Activated CD8-positive, alpha-beta memory T cell treated with anti-CD3 and anti-CD28 coated beads for 4 hours (primary cell): Measurements from ENCODE around the gene KCNN2.

Experiments
- DNase-seq, 2 donors: peaks; one replicate each; pipeline ENCODE4 v3.0.0-alpha.2; 2020; ENCODE audit warnings: low read depth in 2 of 2

Gene KCNN2

GRCh38 chr5:114362197-114362976, 517 bp downstream of the KCNN2 start:
- DNase-seq = no peak

GRCh38 chr5:114362977-114363761, 1.3 kb downstream of the KCNN2 start:
- DNase-seq = no peak

- DNase-seq = no peak
Measured at GRCh38 chr5:114363837-114364236, 2.0 kb downstream of the KCNN2 start.

GRCh38 chr5:114367029-114367428, 5.2 kb downstream of the KCNN2 start:
- no peak for DNase-seq

GRCh38 chr5:114369680-114370417, 8.0 kb downstream of the KCNN2 start:
- no peak for DNase-seq

GRCh38 chr5:114377050-114377844, 15.4 kb downstream of the KCNN2 start:
- DNase-seq = no peak

- no peak for DNase-seq
Measured at GRCh38 chr5:114377946-114378345, 16.1 kb downstream of the KCNN2 start.

- DNase-seq = no peak
Measured at GRCh38 chr5:114380721-114381120, 18.9 kb downstream of the KCNN2 start.

GRCh38 chr5:114387433-114387832, 25.6 kb downstream of the KCNN2 start:
- no peak for DNase-seq

- DNase-seq = no peak
Measured at GRCh38 chr5:114390431-114390830, 28.6 kb downstream of the KCNN2 start.

GRCh38 chr5:114391321-114391720, 29.5 kb downstream of the KCNN2 start:
- DNase-seq = no peak

GRCh38 chr5:114393159-114393558, 31.3 kb downstream of the KCNN2 start:
- DNase-seq = no peak

- no peak for DNase-seq
Measured at GRCh38 chr5:114402206-114402605, 40.3 kb downstream of the KCNN2 start.

- DNase-seq = no peak
Measured at GRCh38 chr5:114407783-114408182, 45.9 kb downstream of the KCNN2 start.

GRCh38 chr5:114408847-114409246, 47.0 kb downstream of the KCNN2 start:
- DNase-seq = no peak

- DNase-seq = no peak
Measured at GRCh38 chr5:114411380-114411931, 49.6 kb downstream of the KCNN2 start.

GRCh38 chr5:114412510-114413171, 50.8 kb downstream of the KCNN2 start:
- DNase-seq = no peak

GRCh38 chr5:114415760-114416159, 53.9 kb downstream of the KCNN2 start:
- DNase-seq = no peak

GRCh38 chr5:114416254-114416653, 54.4 kb downstream of the KCNN2 start:
- no peak for DNase-seq

GRCh38 chr5:114417519-114417918, 55.6 kb downstream of the KCNN2 start:
- DNase-seq = no peak
